Measurements from ENCODE around the gene TNK1. TPM values are rescaled to one million over a fixed set of nuclear protein-coding genes. Genes with fewer than 3 reads are reported as not detected.

The TNK1 gene
- 1.3 and 2.3 TPM in 2 replicates for total RNA-seq

DNA sequence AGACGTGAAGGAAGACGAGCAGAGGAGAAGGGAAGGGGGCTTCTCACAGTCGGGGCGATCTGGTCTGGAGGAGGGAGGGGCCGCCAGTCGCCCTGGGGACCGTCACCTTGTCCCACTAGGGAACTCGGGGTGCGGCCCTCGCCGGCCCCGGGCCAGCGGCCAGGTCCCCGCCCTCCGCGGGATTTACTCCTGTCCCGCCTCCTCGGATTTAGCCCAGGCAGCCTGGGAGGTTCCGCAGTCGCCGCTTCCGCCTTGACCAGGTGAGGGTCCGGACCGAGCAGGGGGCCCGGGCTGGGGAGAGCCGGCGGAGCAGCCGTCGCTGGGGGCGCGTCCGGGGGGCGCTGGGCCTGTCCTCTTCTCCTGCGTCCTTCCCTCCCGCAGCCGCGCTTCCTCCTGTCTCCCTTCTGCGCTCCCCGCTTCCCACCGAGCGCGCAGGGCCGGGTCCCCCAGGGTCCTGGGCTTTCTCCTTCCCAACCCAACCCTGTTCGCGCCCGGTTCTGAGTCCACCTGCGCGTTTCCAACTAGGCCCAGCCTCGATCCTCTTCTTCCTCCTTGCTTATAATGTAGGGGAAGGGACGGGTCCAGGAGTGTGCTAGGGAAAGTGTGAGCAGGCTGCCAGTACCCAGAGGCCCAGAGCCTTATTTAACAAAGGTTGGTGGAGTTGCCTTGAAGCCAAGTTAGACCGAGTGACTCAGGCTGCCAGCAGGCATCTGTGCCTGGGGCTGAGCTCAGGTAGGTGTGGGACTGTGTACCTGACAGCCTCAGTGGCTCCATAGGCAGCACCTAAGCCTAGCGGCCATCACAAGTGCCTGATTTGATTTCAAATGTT is at the start of gene TNK1:
TNK1 (plus strand) TSS at position 235 of the 829 bp plus-strand sequence. CDS start 1,838 bp downstream, outside the sequence.

DNA sequence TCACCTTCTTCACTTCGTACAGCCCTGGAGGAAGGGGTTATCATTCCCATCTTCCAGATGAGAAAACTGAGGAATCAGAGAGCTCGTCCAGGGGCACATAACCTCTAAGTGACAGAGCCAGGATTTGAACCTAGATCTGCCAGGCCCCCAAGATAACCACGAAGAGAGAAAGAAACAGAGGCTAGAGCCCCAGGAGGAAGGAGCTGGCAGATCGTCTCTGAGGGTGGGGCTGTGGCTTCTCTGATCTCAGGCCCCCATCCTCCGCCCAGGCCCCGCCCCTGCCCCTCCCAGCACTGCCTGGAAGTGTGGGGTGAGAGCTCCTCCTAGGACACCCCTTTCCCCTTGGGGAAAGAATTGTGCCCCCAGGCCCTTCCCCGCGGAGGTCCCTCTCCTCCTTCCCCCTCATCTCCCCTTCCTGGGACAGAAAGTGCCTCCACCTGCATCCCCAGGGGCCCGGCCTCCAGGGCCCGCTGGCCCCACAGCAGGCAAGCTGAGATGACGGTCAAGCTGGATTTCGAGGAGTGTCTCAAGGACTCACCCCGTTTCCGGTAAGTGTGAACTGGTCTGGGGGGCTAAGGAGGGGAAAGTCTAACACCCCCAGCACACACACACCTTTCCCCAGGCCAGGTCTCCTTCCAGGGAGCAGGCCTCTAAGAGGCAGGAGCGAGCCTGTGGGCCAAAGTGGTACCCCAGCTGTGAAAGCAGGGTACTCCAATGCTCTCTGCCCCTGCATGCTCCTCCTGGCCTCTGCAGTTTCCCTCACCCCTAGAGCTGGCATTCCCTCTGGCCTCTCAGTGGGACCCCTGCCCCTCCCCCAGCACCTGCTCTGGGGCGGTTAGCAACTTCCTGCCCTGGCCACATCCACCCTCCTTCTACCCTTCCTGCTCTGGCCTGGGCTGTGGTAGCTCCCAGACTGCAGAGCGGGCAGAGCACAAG is 44.4 kb upstream of the TNK1 start, which contains the start of gene ACAP1:
ACAP1 (plus strand) TSS at position 290 of the 936 bp plus-strand sequence; CDS start at position 496, 206 bp downstream.

DNA sequence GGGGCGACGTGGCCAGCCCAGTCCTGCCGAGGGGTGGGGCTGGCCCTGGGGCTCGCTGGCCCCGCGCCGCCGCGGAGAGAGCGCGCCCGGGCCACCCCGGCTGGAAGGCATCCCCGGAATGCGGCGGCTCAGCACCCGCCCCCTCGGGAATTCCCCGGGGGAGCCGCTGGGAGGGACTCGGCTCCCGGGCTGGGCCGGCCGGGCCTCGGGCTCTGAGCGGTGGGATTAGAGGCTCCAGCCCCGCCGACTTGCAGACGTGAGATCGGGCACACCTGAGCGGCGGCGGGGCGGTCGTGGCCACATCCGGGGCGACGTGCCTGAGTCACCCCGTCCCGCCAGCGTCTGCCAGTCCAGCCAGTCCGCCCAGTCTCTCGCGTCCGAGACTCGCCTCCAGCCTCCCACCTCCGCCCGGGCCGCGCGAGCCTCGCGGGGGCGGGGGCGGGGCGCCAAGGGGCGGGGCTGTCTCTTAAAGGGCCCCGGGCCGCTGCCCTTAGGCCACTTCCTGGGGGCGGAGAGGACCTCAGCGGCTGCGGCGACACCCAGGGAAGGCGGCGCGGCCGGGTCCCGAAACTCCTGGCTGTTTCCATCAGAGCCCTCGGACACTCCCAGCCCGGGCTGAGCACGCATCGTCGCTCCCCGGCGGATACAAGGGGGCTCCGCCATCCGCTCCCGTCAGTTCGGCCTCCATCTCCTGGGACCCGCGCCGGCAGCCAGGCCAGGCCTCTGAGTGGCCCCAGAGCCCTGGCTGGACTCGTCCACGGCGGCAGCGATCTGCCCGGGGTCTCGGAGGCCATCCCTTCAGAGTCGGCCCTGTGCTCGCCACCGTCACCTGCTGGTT is 29.0 kb upstream of the TNK1 start, which contains the start of gene KCTD11:
KCTD11 (plus strand) TSS at position 498 of the 838 bp plus-strand sequence.

DNA sequence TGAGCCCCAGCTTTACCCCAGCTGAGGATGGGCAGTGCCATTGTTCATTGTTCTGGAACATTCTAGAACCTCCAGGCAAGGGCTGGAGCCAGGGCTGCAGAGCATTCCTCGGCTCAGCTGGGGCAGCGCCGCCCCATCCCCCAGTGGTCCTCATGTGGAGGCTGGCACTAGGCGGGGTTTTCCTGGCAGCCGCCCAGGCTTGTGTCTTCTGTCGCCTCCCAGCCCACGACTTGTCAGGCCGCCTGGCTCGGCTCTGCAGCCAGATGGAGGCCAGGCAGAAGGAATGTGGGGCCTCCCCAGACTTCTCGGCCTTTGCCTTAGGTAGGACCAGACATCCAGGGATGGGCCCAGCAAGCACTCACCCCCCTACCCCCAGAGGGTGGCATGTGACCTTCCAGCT is 25.8 kb upstream of the TNK1 start, which contains the start of gene TMEM95:
TMEM95 (plus strand) TSS at position 104 of the 400 bp plus-strand sequence; CDS start at position 153, 49 bp downstream.

DNA sequence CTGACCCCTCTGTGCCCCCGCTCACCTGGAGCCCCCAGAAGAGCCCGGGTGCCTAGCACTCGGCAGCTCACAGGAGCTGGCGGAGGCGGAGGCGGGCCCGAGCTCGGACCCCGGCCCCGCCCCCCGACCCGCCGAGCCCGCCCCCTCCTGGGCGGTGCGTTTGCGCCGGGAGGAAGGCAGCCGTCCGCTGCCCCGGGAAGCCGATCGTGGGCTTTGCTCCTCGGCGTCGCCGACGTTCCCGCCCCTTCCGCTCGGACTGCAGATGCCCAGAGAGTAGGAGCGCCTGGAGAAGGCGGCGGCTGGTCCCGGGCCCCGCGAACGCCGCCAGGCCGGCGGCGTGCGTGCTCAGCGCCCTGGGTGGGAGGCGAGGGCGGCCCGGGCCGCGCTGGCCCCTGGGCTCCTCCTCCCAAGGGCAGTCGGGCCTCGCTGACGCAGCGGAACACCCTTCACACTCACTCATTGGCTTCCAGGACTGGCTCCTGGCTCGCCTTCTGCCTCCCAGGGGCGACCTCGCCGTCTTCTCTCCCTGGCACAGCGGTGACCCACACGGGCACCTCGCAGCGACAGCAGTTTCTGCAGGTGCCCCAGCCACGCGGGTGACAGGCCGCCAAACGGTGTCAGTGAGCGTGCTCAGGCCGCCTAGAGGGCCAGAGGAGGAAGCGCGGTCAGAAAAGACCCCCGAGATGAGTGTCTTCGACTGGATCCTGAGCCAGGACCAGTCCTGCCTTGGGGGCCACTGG is 13.7 kb downstream of the TNK1 start, which contains the start of gene PLSCR3:
PLSCR3 (minus strand) TSS at position 74 of the 740 bp plus-strand sequence. CDS start 415 bp downstream, outside the sequence.

DNA sequence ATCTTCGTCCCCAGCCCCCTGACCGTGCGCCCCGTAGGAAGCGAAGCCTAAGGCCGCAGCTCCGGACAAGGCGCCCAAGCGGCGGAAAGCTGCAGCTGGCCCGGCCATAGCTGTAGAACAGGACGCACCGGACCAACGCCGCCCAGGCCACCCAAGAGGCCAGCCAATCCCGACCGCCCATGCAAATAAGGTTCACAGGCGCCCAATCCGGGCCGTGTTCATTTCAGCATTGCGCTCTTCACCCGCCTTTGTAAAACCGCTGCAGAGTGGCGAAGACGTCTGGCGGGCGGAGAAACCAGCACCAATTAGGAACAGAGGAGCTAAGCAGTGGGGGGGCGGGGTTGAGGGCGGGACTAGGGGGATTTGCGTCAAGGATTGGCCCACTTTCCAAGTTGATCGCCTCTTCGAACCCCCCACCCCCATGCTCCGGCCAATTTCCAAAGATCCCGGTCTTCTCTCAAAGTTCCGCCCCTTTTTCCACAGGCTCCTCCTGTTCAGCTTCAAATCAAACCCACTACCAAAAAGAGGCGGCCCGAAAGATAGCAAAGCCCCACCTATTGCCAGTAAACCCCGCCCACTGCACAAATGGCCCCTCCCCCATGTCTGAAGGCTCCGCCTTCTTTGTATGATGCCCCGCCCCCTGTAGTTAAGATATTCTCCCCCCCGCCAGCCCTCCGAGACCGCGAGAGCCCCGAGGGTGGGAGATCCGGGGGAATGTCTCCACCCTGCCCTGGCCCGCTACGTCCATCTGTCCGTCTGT is 23.3 kb downstream of the TNK1 start, which contains the start of gene TMEM256:
TMEM256 (minus strand) TSS at position 121 of the 760 bp plus-strand sequence; CDS start at position 108, 13 bp downstream.

DNA sequence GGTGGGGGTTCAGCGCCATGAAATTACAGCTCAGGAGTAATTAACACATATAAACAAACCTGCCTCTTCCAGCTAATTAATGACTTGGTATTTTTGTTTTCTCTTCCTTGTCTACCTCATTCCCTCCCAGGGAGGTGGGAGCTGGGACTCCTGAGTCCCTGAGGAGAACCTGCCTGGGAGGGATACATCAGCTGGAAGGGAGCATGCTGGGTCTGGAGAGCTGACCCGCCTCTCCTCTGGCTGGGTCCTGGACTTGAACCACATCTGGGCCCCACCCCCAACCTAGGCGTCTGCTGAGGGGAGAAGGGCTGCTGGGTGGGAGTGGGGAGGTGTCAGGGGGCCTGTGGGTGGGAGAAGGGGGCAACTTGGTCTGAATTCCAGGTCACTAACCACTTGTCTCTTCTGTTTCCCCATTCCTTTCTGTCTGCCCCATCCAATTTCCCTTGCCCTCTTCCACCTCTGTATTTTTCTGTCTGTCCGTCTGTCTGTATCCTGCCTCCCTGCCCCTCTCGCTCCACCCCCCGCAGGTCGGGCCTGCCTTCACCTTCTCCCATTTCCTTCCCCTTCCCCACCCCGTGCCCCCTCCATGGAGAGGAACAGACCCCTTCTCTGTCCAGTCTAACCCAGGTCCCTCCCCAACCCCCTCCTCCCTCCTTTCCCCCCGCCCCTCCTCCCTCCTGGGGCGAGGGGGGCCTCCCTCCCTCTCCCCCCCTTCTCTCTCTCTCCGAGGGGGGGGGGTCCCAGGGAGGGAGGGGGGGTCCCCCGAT is 26.8 kb downstream of the TNK1 start, which contains the start of gene NLGN2:
NLGN2 (plus strand) TSS at position 361 of the 767 bp plus-strand sequence. CDS start 411 bp downstream, outside the sequence.

DNA sequence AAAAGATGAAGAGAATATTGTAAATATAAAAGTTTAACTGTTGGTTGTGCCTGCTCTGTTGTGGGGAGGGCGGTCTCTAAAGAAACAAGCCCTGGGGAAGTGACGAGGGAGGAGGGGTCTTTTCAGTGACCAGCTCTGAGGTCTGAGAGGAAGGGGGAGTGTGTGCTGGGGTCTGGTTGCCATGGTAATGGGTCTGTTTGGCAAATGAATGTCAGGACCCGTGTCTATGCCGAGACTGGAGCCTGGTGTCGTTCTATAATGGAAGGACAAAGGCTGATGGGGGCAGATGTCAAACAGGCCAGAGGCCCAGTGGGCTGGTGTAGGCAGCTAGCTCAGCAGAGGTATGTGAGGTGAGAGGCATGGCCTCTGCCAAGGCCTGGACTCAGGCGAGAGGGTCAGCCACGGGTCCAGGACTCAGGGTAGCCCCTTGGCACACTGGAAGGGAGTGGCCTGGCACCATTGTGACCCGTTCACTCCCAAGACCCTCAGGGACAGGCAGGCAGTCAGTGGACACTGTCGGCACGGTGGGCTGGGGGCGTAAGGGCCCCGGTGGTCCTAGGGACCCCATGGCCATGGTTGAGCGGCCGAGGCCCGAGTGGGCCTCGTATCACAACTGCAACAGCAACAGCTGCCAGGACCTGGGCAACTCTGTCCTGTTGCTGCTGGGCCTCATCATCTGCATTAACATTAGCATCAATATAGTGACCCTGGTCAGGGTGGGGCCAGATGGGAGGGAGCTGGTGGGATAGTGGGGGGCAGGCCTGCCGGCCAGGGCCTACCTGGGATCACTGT is 39.1 kb downstream of the TNK1 start, which contains the start of gene SPEM1:
SPEM1 (plus strand) TSS at position 506 of the 792 bp plus-strand sequence; CDS start at position 567, 61 bp downstream.

DNA sequence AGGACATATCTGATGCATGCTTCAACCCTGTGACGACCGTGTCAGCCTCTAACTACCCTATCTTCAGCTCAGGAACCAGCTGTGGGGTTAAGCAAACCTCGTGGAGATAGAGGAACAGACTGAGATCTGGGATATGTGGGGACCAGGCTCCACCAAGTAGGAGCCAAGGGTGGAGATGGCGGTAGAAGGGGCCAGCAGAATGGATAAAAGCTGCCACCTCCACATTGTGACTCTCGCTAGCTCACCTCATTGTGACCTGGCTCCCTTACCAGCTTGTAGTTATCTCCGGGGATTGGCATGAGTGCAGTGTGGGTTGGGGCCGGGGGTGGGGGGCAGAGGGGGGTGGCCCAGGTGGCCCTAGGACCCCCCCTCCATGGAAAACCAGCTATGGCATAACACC is 44.4 kb downstream of the TNK1 start, which contains the start of gene SPEM2:
SPEM2 (plus strand) TSS at position 301 of the 400 bp plus-strand sequence; CDS start at position 374, 73 bp downstream.

DNA sequence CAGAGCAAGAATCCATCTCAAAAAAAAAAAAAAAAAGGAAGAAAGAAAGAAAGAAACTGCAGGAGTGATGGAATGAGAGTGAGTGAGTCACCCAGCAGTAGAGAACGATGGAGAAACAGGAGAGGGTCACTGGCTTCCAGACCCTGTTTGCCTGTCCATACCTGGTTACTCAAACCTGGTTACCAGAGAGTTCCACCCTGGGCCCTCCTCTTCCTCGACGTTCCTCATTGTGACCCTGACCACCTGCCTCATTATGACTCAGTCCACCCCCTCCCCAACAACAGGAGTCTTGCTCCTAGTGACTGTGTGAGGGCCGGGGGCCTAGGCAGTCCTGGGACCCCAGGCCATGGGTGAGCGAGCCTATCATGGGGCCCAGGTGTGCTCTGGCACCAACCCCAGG is 47.7 kb downstream of the TNK1 start, which contains the start of gene SPEM3:
SPEM3 (plus strand) TSS at position 301 of the 400 bp plus-strand sequence; CDS start at position 347, 46 bp downstream.

Other genes starting within 250 kb of the TNK1 start
- 26.4 and 28.8 TPM in 2 replicates for gene ASGR1, start 201.7 kb upstream of the TNK1 start, total RNA-seq
- 7.0 and 7.2 TPM in 2 replicates for gene DLG4, start 161.3 kb upstream of the TNK1 start, total RNA-seq
- gene ACADVL, start 161.2 kb upstream of the TNK1 start, total RNA-seq = 194 and 227 TPM in 2 replicates
- gene DVL2, start 146.6 kb upstream of the TNK1 start, total RNA-seq = 28.4 and 28.5 TPM in 2 replicates
- gene PHF23, start 141.6 kb upstream of the TNK1 start, total RNA-seq = 38.6 and 39.7 TPM in 2 replicates
- gene GABARAP, start 138.6 kb upstream of the TNK1 start, total RNA-seq = 131 and 147 TPM in 2 replicates
- 23.2 and 25.1 TPM in 2 replicates for gene CTDNEP1, start 129.4 kb upstream of the TNK1 start, total RNA-seq
- gene ELP5, start 128.9 kb upstream of the TNK1 start, total RNA-seq = 31.9 and 36.9 TPM in 2 replicates
- gene CLDN7, start 118.6 kb upstream of the TNK1 start, total RNA-seq = 0.76 and 1.5 TPM in 2 replicates
- gene SLC2A4, start 99.4 kb upstream of the TNK1 start, total RNA-seq = 0.69 and 1.6 TPM in 2 replicates
- under 0.01 and 0.33 TPM in 2 replicates for gene YBX2, start 86.5 kb upstream of the TNK1 start, total RNA-seq
- gene EIF5A, start 73.5 kb upstream of the TNK1 start, total RNA-seq = 422 and 483 TPM in 2 replicates
- gene GPS2, start 65.7 kb upstream of the TNK1 start, total RNA-seq = 25.7 and 28.0 TPM in 2 replicates
- 9.8 and 13.7 TPM in 2 replicates for gene NEURL4, start 51.8 kb upstream of the TNK1 start, total RNA-seq
- 0.43 TPM in 1 of 2 replicates, not detected in the other for gene ACAP1, start 44.6 kb upstream of the TNK1 start, total RNA-seq
- 2.1 and 2.8 TPM in 2 replicates for gene KCTD11, start 28.9 kb upstream of the TNK1 start, total RNA-seq
- gene TMEM95, start 25.9 kb upstream of the TNK1 start, total RNA-seq = not detected in 2 replicates
- gene PLSCR3, start 13.4 kb downstream of the TNK1 start, total RNA-seq = 15.1 and 15.6 TPM in 2 replicates
- gene TMEM256, start 23.0 kb downstream of the TNK1 start, total RNA-seq = 144 and 158 TPM in 2 replicates
- 1.2 and 1.3 TPM in 2 replicates for gene NLGN2, start 26.8 kb downstream of the TNK1 start, total RNA-seq
- not detected in 2 replicates for gene SPEM1, start 39.2 kb downstream of the TNK1 start, total RNA-seq
- gene SPEM2, start 44.5 kb downstream of the TNK1 start, total RNA-seq = not detected in 2 replicates
- not detected in 2 replicates for gene SPEM3, start 47.8 kb downstream of the TNK1 start, total RNA-seq
- gene TMEM102, start 54.3 kb downstream of the TNK1 start, total RNA-seq = 7.6 and 9.8 TPM in 2 replicates
- 0.17 and 0.22 TPM in 2 replicates for gene FGF11, start 58.4 kb downstream of the TNK1 start, total RNA-seq
- 9.9 and 12.0 TPM in 2 replicates for gene CHRNB1, start 64.0 kb downstream of the TNK1 start, total RNA-seq
- 8.9 and 9.1 TPM in 2 replicates for gene ZBTB4, start 98.5 kb downstream of the TNK1 start, total RNA-seq
- gene SLC35G6, start 100.4 kb downstream of the TNK1 start, total RNA-seq = not detected in 2 replicates
- gene POLR2A, start 103.3 kb downstream of the TNK1 start, total RNA-seq = 68.2 and 79.4 TPM in 2 replicates
- gene TNFSF12, start 168.0 kb downstream of the TNK1 start, total RNA-seq = 6.3 and 9.1 TPM in 2 replicates
- 0.22 and 0.34 TPM in 2 replicates for gene TNFSF13, start 177.7 kb downstream of the TNK1 start, total RNA-seq
- gene SENP3, start 180.8 kb downstream of the TNK1 start, total RNA-seq = 58.6 and 71.4 TPM in 2 replicates
- gene CD68, start 198.5 kb downstream of the TNK1 start, total RNA-seq = 0.52 and 0.87 TPM in 2 replicates
- gene MPDU1, start 202.8 kb downstream of the TNK1 start, total RNA-seq = 63.9 and 69.2 TPM in 2 replicates
- gene SOX15, start 209.0 kb downstream of the TNK1 start, total RNA-seq = under 0.01 and 0.11 TPM in 2 replicates
- 30.0 and 33.2 TPM in 2 replicates for gene FXR2, start 233.8 kb downstream of the TNK1 start, total RNA-seq
- gene SAT2, start 246.7 kb downstream of the TNK1 start, total RNA-seq = 37.1 and 38.2 TPM in 2 replicates
- 0.11 and 0.26 TPM in 2 replicates for gene SHBG, start 249.0 kb downstream of the TNK1 start, total RNA-seq